ENCODE measurements around the gene KBTBD12.

KBTBD12 gene

DNA sequence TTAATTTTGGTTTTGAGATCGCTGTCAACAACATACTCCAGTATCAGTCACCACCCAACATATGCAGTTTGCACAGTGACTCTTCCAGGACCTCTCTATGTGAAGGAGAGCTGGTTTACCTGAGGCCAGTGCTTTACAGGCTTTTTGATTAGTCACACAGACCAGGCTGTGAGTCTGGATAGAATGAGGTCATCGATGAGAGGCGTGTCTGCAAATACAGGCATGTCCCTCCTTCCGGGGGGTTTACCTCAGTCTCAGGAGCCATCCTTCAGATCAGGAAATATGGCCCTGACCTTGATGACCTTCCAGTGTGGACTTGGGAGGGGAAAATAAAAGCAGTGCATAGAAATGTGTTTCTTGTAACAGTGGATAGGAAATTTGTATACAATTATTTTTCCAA is 46.9 kb downstream of the KBTBD12 start:
- CTCF ChIA-PET, result interaction anchor here (0.6 to 5.7 kb wide), 3 partner anchors 72 to 310 kb away, joined by 3 to 49 read pairs (median 3); no protein-coding TSS in a partner anchor
- no peak overlapping the region for H3K4me3 ChIP-seq (ENCODE audit: low read depth, low read length)
- no peak for DNase-seq (ENCODE audit: low read depth, low spot score)
- no peak for TF ChIP-seq CTCF (IDR thresholded peaks at IDR 0.05; ENCODE audit: insufficient read depth, low read length, missing control alignments)
- POLR2A ChIA-PET, result no interaction called here

GRCh38 chr3:127962937-127963336 is 47.9 kb downstream of the KBTBD12 start:
- no peak for TF ChIP-seq CTCF (IDR thresholded peaks at IDR 0.05; ENCODE audit: insufficient read depth, low read length, missing control alignments)
- H3K4me3 ChIP-seq (ENCODE audit: low read depth, low read length), result no peak overlapping the region
- ChIA-PET POLR2A (no interaction called here), CTCF (interaction anchor here (5.7 kb wide), 1 partner anchor 311 kb away, joined by 49 read pairs; no protein-coding TSS in a partner anchor)
- DNase-seq (ENCODE audit: low read depth, low spot score), result no peak

DNA sequence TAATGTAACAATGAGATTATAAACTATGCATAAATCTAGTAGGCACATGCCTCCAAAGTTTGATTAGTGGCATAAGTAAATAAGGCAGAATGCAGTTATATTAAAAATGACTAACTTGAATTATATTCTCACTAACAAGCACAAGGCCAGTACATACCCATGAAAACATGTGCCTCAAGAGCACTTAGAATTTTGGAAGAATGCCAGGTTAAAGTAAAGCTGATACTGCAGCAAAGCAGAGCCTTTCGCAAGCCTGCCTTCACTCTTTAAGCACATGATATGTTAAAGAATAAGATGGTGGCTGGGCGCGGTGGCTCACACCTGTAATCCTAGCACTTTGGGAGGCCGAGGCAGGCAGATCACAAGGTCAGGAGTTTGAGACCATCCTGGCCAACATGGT is 49.0 kb downstream of the KBTBD12 start:
- no peak for TF ChIP-seq CTCF (IDR thresholded peaks at IDR 0.05; ENCODE audit: insufficient read depth, low read length, missing control alignments)
- CTCF ChIA-PET, result no interaction called here
- no peak for DNase-seq (ENCODE audit: low read depth, low spot score)
- no peak overlapping the region for H3K4me3 ChIP-seq (ENCODE audit: low read depth, low read length)
- POLR2A ChIA-PET, result no interaction called here

DNA sequence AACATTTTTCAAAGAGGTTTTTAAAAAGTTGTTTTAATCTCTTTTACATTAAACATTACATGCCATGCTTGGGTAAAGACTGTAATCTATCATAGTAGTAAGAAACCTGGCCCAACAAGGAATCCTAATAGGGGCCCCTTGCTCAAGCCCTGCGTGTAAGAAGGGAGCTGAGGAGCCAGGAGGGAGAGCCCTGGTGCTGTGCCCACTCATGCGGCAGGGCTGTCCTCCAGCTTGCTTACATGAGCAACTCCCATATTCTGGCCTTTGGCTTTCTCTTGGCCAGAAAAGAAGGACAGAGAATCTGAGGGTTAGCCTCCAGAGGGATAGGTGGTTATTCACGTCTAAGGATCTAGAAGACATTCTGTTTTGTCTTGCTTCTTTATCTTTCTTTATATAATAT is 49.8 kb downstream of the KBTBD12 start:
- TF ChIP-seq CTCF (IDR thresholded peaks at IDR 0.05; ENCODE audit: insufficient read depth, low read length, missing control alignments), result no peak
- DNase-seq (ENCODE audit: low read depth, low spot score), result no peak
- H3K4me3 ChIP-seq (ENCODE audit: low read depth, low read length), result no peak overlapping the region
- ChIA-PET CTCF (interaction anchor here (1.0 to 1.5 kb wide), 3 partner anchors 269 to 314 kb away, joined by 3 to 7 read pairs (median 5); no protein-coding TSS in a partner anchor), POLR2A (no interaction called here)

DNA sequence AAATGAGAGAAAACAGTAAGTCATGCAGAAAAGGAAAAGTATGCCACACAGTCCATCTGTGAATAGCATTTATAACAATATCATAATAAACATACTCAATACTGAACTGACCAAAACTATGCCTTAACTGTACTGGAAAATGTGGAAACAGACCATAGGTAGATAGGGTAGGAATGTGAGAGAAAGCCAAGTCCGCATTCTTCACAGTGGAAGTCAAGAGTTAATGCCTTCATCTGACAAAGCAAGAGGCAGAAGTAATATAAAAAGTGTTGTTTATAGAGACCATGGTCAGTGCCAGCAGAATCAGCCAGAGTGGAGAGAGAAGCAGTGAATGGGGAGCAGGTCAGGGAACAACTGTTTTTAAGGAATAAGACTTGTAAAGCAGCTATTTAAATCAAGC is 52.3 kb downstream of the KBTBD12 start:
- CTCF ChIA-PET, result interaction anchor here (0.8 to 3.3 kb wide), 7 partner anchors 9 to 315 kb away, joined by 3 to 18 read pairs (median 4); no protein-coding TSS in a partner anchor
- H3K4me3 ChIP-seq (ENCODE audit: low read depth, low read length), result no peak overlapping the region
- POLR2A ChIA-PET, result no interaction called here
- TF ChIP-seq CTCF (IDR thresholded peaks at IDR 0.05; ENCODE audit: insufficient read depth, low read length, missing control alignments), result no peak
- DNase-seq (ENCODE audit: low read depth, low spot score), result no peak

DNA sequence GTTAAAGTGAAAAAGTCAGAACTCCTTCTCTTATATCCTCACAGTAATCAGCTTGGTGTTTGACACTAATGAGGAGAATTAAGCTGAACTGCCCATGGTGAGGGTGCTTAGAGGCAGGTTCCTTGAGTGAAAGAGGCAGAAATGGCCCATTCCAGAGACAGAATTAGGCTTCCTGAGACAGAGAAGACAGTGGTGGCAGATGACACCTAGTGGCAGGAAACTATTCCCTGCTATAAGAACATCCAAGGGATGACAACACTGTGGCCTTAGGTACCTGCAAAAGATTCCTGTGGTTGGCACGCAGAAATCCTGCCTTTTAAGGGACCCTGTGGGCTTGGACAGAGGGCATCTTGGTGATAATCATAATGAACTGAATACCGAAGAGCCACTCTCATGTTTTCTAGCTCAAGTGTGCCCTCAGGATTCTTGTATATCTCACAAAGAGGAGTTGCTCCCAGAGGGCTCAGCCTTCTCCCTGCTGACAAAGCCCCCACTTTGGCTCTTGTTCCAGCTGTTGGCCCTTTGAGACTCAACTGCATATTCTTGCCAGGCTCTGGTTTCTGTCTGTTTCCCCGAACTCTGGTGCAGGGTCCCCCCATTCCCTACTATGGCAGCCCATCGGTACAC is 56.0 kb downstream of the KBTBD12 start:
- ChIA-PET POLR2A (interaction anchor here (0.6 kb wide), 1 partner anchor 159 kb away, joined by 3 read pairs; no protein-coding TSS in a partner anchor), CTCF (interaction anchor here (0.7 to 6.3 kb wide), 27 partner anchors 9 to 398 kb away, joined by 3 to 107 read pairs (median 4); no protein-coding TSS in a partner anchor)
- no peak overlapping the region for H3K4me3 ChIP-seq (ENCODE audit: low read depth, low read length)
- TF ChIP-seq CTCF (IDR thresholded peaks at IDR 0.05; ENCODE audit: insufficient read depth, low read length, missing control alignments), result peak; percentile 73
- DNase-seq (ENCODE audit: low read depth, low spot score), result no peak
